NT2/D1 (cell line): ENCODE measurements around the gene PTPRJ.
"Not testable (repeated sequence)": the region's sequence is repeated elsewhere in the genome, so short reads cannot be mapped to it uniquely, and the experiment has no call there.

Source experiments
- DNase-seq: peaks from one replicate; pipeline ENCODE4 v3.0.0-alpha.2; 2011; ENCODE audit warnings: low read depth, low spot score
- H3K27me3 ChIP-seq: 2 replicates; pipeline ENCODE4 v1.6.0; 2011; ENCODE audit warnings: mild to moderate bottlenecking; ENCODE audit not compliant: insufficient read length, insufficient read depth
- H3K36me3 ChIP-seq: 2 replicates; pipeline ENCODE4 v1.6.1; 2011; ENCODE audit warnings: mild to moderate bottlenecking, low read length, mixed read lengths; ENCODE audit not compliant: insufficient read depth, insufficient read length
- H3K4me1 ChIP-seq: 2 replicates; pipeline ENCODE4 v1.5.1; 2011; ENCODE audit not compliant: insufficient read depth, insufficient read length
- H3K4me3 ChIP-seq: 2 replicates; pipeline ENCODE4 v1.5.1; 2011; ENCODE audit warnings: low read depth; ENCODE audit not compliant: insufficient read length
- H3K9ac ChIP-seq: 2 replicates; pipeline ENCODE4 v1.6.0; 2011; ENCODE audit warnings: low read depth; ENCODE audit not compliant: insufficient read length
- H3K9me3 ChIP-seq: 2 replicates; pipeline ENCODE4 v1.5.1; 2011; ENCODE audit warnings: mild to moderate bottlenecking, low read length; ENCODE audit not compliant: insufficient read depth
- SUZ12 ChIP-seq: IDR thresholded peaks from 2 replicates; pipeline ENCODE4 v1.6.1; 2011; ENCODE audit not compliant: insufficient read length, insufficient read depth; ENCODE audit errors: extremely low read depth
- YY1 ChIP-seq: IDR thresholded peaks from 2 replicates; pipeline ENCODE4 v1.6.1; 2011; ENCODE audit not compliant: insufficient read length, insufficient read depth
- ZNF274 ChIP-seq: IDR thresholded peaks from 2 replicates; pipeline ENCODE4 v1.6.1; 2011; ENCODE audit warnings: mild to moderate bottlenecking, low read depth, low read length

The PTPRJ gene

DNA sequence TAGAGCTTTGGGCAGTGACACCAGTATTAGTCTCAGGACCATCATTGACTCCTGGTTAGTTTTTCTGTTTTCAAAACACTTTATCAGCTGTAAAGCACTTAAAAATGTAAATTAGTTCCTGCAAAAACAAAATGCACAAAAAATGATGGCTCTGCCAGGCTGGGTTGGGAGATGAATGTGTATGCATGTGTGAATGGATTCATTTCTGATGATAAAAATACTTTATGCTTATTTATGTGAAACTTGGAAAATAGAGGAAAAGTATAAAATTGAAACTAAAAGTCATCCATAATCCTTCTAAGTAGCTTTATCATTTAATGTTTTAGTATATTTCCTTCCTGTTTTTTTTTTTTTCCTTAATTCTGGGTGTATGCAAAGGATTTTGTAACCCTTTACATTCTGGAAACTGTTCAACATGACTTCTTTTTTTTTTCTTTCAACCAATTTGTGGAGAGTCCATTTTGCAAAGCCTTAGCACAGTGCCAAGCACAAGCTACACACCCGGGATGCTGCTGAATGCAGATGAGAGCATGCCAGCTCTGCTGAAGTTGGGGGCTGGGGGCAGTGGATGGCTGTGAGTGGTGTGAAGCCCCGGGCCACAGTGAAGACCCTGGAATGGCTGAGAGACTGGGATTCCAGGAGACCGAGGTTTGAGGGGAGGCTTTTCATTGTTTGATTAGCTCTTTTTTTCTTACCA, 37.6 kb downstream of the PTPRJ start:
- no peak for DNase-seq
- TF ChIP-seq YY1 (no peak), SUZ12 (no peak), ZNF274 (no peak)
- Histone ChIP-seq H3K36me3 (no peaks in the 10 kb centered on the region), H3K4me1 (peaks cover 19% of the 10 kb centered on the region), H3K27me3 (no peaks in the 10 kb centered on the region), H3K9ac (peak overlapping the region; percentile 23), H3K4me3 (no peak overlapping the region), H3K9me3 (no peaks in the 10 kb centered on the region)

- TF ChIP-seq YY1 = no peak
- no peak for TF ChIP-seq SUZ12
- no peak for TF ChIP-seq ZNF274
- peak overlapping the region; percentile 64 for H3K9ac ChIP-seq
- H3K9me3 ChIP-seq = no peaks in the 10 kb centered on the region
- H3K4me1 ChIP-seq = peaks cover 12% of the 10 kb centered on the region
- H3K27me3 ChIP-seq = no peaks in the 10 kb centered on the region
- no peak overlapping the region for H3K4me3 ChIP-seq
- DNase-seq = no peak
- H3K36me3 ChIP-seq = no peaks in the 10 kb centered on the region
Observed at GRCh38 chr11:48018528-48019216, 38.3 kb downstream of the PTPRJ start.

DNA sequence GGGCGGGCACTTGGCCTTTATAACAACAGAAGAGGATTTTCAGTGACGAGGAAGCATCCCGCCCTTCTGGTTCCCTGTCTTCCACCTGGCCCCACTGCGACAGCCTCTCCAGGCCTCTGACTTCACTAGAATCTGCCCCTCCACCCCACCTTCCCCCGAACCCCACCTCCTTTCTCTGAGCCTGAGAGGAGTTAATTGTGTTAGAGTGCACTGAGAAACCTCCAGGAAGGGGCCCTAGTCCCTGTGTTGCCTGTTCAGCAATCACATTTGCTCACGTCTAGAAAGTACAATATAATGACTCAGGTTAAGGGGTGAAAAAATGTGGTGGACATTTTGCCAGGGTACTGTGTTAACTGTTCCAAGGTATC, 38.8 kb downstream of the PTPRJ start:
- no peaks in the 10 kb centered on the region for H3K9me3 ChIP-seq
- TF ChIP-seq ZNF274 (no peak), YY1 (no peak), SUZ12 (no peak)
- H3K4me3 ChIP-seq = no peak overlapping the region
- H3K27me3 ChIP-seq = no peaks in the 10 kb centered on the region
- H3K4me1 ChIP-seq = peaks cover 12% of the 10 kb centered on the region
- no peak for DNase-seq
- no peaks in the 10 kb centered on the region for H3K36me3 ChIP-seq
- H3K9ac ChIP-seq = peak overlapping the region; percentile 64

DNA sequence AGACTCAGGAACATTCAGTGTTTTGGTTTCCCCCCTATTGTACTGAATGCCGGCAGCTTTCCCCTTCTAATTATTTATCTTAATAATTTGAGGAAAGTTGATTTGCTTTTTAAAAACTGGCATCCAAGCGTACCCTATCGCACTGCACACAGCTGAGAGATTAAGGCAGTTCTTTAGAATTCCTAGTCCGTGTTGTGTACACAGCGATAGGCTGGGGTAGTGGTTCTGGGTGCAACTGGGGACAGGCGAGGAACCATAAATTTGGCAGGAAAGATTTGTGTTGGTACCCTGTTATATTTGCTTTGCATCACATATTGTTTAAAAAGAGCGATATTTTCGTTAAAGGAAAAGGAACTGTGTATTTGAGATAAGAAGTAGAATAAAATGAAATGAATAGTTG, 39.2 kb downstream of the PTPRJ start:
- no peak overlapping the region for H3K4me3 ChIP-seq
- H3K4me1 ChIP-seq = peaks cover 12% of the 10 kb centered on the region
- no peak overlapping the region for H3K9ac ChIP-seq
- H3K36me3 ChIP-seq = no peaks in the 10 kb centered on the region
- TF ChIP-seq SUZ12 = no peak
- no peak for TF ChIP-seq ZNF274
- no peak for TF ChIP-seq YY1
- H3K27me3 ChIP-seq = no peaks in the 10 kb centered on the region
- no peaks in the 10 kb centered on the region for H3K9me3 ChIP-seq
- DNase-seq = no peak

DNA sequence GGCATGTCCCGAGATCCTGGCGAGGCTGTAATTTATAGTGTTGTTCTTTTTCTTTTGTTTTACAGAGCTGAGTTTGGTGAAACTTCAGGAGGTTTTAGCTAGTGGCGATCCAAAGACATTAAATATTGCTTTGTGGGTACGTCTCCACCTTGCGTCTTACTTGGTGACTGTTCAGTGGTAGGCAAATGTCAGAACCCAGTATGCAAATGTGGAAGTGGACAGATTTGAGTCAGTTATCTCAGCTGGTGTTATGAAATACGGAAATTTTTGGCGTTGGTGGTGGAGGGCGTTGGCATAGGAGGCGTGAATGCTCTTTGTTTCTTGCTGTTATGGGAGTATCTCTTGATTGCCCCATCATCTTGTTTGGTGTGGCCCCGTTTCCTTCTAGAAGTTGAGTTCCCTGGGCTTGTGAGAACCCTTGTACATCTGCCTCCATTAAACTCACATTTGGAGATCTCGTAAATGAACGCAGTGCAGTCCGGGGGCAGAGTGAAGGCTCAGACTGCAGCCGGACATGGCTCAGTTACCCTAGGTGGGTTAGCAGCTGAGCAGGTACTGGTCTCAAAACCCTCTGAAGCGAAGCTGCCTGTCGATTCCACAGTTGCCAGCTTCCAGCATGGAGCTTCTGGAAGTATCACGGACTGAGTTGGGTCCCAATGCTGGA, 39.9 kb downstream of the PTPRJ start:
- no peak for DNase-seq
- H3K4me3 ChIP-seq = no peak overlapping the region
- H3K9me3 ChIP-seq = no peaks in the 10 kb centered on the region
- no peak for TF ChIP-seq ZNF274
- TF ChIP-seq SUZ12 = no peak
- TF ChIP-seq YY1 = no peak
- no peaks in the 10 kb centered on the region for H3K27me3 ChIP-seq
- no peaks in the 10 kb centered on the region for H3K36me3 ChIP-seq
- H3K9ac ChIP-seq = no peak overlapping the region
- H3K4me1 ChIP-seq = peaks cover 12% of the 10 kb centered on the region

- not testable (repeated sequence) for H3K9ac ChIP-seq
Observed at GRCh38 chr11:48021201-48021820, 41.0 kb downstream of the PTPRJ start.

DNA sequence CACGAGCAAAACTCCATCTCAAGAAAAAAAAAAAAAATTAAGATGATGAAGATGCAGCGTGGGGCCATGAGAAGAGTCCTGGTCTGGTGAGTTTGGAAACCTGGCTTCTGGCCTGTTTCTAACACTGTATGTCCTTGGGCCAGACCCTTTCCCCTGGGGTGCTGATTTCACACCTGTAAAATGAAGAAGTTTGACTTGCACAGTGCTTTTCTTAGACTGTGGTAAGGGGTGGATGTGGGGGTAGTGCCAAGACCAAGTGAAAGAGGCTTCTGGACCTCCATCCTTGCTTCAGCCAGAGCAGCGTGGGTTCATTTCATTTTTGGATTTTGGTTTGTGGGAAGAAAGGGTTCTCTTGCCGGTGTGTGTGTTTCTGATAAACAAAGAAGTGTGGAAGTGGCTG, 42.1 kb downstream of the PTPRJ start:
- no peaks in the 10 kb centered on the region for H3K9me3 ChIP-seq
- TF ChIP-seq YY1 = no peak
- TF ChIP-seq SUZ12 = no peak
- TF ChIP-seq ZNF274 = no peak
- no peaks in the 10 kb centered on the region for H3K27me3 ChIP-seq
- H3K4me1 ChIP-seq = peaks cover 5% of the 10 kb centered on the region
- no peaks in the 10 kb centered on the region for H3K36me3 ChIP-seq
- no peak overlapping the region for H3K9ac ChIP-seq
- no peak for DNase-seq
- H3K4me3 ChIP-seq = no peak overlapping the region

More at GRCh38 chr11:48021201-48021820, 41.0 kb downstream of the PTPRJ start:
- H3K4me1 ChIP-seq, H3K9me3 ChIP-seq, H3K36me3 ChIP-seq, H3K4me3 ChIP-seq, H3K27me3 ChIP-seq, DNase-seq: not testable (repeated sequence)

GRCh38 chr11:48023608-48024007, 43.2 kb downstream of the PTPRJ start:
- not testable (repeated sequence) for H3K4me1 ChIP-seq, DNase-seq, H3K27me3 ChIP-seq, H3K36me3 ChIP-seq, H3K4me3 ChIP-seq, H3K9me3 ChIP-seq, H3K9ac ChIP-seq
